HEK293T (cell line): Measurements from ENCODE around the gene GARRE1.

ENCODE experiments used
- CTCF ChIA-PET: fragments of 350-600 bp; formaldehyde crosslinking; extraction: SDS; loops from one replicate; lab custom pipeline; 2021; ENCODE audit warnings: antibody characterized with exemption, inconsistent platforms; lab: Yijun Ruan, JAX
- POLR2A ChIA-PET: fragments of 350-600 bp; formaldehyde crosslinking; extraction: SDS; loops from one replicate; lab custom pipeline; 2020; ENCODE audit warnings: antibody characterized with exemption, inconsistent platforms; lab: Yijun Ruan, JAX
- DNase-seq: peaks from one replicate; pipeline ENCODE4 v3.0.0; 2012; ENCODE audit warnings: mixed read lengths; ENCODE audit errors: extremely low spot score
- ARNT ChIP-seq: fragments of 450-650 bp; IDR thresholded peaks from 2 replicates; pipeline ENCODE4 v1.6.1; 2017; ENCODE audit warnings: mild to moderate bottlenecking
- BHLHE40 ChIP-seq: fragments of 450-650 bp; IDR thresholded peaks from 2 replicates; pipeline ENCODE4 v1.6.1; 2016; ENCODE audit warnings: mild to moderate bottlenecking, moderate library complexity, borderline replicate concordance
- CTBP1 ChIP-seq: fragments of 450-650 bp; IDR thresholded peaks from 2 replicates; pipeline ENCODE4 v1.6.1; 2016; ENCODE audit warnings: borderline replicate concordance
- ELF4 ChIP-seq: fragments of 450-650 bp; IDR thresholded peaks from 2 replicates; pipeline ENCODE4 v1.6.1; 2017; ENCODE audit warnings: antibody characterized with exemption
- FOXA1 ChIP-seq: fragments of 450-650 bp; IDR thresholded peaks from 2 replicates; pipeline ENCODE4 v1.6.1; 2016; ENCODE audit warnings: mild to moderate bottlenecking
- FOXK2 ChIP-seq: fragments of 450-650 bp; IDR thresholded peaks from 2 replicates; pipeline ENCODE4 v1.6.1; 2016; ENCODE audit warnings: mild to moderate bottlenecking
- FOXM1 ChIP-seq: fragments of 450-650 bp; IDR thresholded peaks from 2 replicates; pipeline ENCODE4 v1.6.1; 2017; ENCODE audit warnings: mild to moderate bottlenecking, borderline replicate concordance
- HDGF ChIP-seq: fragments of 450-650 bp; IDR thresholded peaks from 2 replicates; pipeline ENCODE4 v1.6.1; 2017; ENCODE audit warnings: antibody characterized with exemption, borderline replicate concordance
- L3MBTL2 ChIP-seq: fragments of 450-650 bp; conservative IDR thresholded peaks from 2 replicates; pipeline ENCODE4 v1.6.1; 2016; ENCODE audit warnings: mild to moderate bottlenecking
- LEF1 ChIP-seq: fragments of 450-650 bp; IDR thresholded peaks from 2 replicates; pipeline ENCODE4 v1.6.1; 2017; ENCODE audit warnings: mild to moderate bottlenecking, borderline replicate concordance
- NFRKB ChIP-seq: fragments of 450-650 bp; IDR thresholded peaks from 2 replicates; pipeline ENCODE4 v1.6.1; 2016; ENCODE audit warnings: mild to moderate bottlenecking, moderate library complexity
- SP1 ChIP-seq: fragments of 450-650 bp; IDR thresholded peaks from 2 replicates; pipeline ENCODE4 v1.6.1; 2017
- SUZ12 ChIP-seq: fragments of 450-650 bp; IDR thresholded peaks from 2 replicates; pipeline ENCODE4 v1.6.1; 2016; ENCODE audit warnings: mild to moderate bottlenecking
- TARDBP ChIP-seq: fragments of 450-650 bp; IDR thresholded peaks from 2 replicates; pipeline ENCODE4 v1.6.1; 2016
- ZNF384 ChIP-seq: fragments of 450-650 bp; IDR thresholded peaks from 2 replicates; pipeline ENCODE4 v1.6.1; 2016
- TF ChIP-seq, protein P1 (sequence below): fragments of 450-650 bp; IDR thresholded peaks from 2 replicates; pipeline ENCODE4 v1.6.1; 2016

Gene GARRE1

DNA sequence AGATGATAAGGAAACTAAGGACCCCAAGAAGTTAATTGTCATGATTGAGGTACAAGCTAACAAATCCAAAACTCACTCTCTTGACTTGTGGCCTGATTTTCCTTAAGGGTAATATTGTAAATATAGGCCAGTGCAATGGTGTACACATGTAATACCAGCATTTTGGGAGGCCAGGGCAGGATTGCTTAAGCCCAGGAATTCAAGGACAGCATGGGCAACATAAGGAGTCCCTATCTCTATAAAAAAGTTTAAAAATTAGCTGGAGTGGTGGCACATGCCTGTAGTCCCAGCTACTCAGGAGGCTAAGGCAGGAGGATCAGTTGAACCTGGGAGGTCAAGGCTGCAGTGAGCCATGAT, 28.7 kb upstream of the GARRE1 start:
- ChIA-PET CTCF (interaction anchor here (0.6 kb wide), 1 partner anchor 51 kb away, joined by 3 read pairs; no protein-coding TSS in a partner anchor), POLR2A (interaction anchor here (1.8 kb wide), 1 partner anchor 54 kb away, joined by 5 read pairs; the partner anchor contains the start of gene LSM14A)
- DNase-seq: no peak
- no peak for TF ChIP-seq L3MBTL2
- no peak for TF ChIP-seq FOXM1
- TF ChIP-seq SP1: no peak
- TF ChIP-seq SUZ12: no peak
- no peak for TF ChIP-seq LEF1
- TF ChIP-seq, protein P1, sequence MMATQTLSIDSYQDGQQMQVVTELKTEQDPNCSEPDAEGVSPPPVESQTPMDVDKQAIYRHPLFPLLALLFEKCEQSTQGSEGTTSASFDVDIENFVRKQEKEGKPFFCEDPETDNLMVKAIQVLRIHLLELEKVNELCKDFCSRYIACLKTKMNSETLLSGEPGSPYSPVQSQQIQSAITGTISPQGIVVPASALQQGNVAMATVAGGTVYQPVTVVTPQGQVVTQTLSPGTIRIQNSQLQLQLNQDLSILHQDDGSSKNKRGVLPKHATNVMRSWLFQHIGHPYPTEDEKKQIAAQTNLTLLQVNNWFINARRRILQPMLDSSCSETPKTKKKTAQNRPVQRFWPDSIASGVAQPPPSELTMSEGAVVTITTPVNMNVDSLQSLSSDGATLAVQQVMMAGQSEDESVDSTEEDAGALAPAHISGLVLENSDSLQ: no peak
- TF ChIP-seq ARNT: no peak
- TF ChIP-seq FOXA1: no peak
- TF ChIP-seq CTBP1: no peak
- TF ChIP-seq ZNF384: no peak
- no peak for TF ChIP-seq TARDBP
- no peak for TF ChIP-seq FOXK2
- TF ChIP-seq NFRKB: no peak
- TF ChIP-seq BHLHE40: no peak
- no peak for TF ChIP-seq ELF4
- TF ChIP-seq HDGF: no peak

DNA sequence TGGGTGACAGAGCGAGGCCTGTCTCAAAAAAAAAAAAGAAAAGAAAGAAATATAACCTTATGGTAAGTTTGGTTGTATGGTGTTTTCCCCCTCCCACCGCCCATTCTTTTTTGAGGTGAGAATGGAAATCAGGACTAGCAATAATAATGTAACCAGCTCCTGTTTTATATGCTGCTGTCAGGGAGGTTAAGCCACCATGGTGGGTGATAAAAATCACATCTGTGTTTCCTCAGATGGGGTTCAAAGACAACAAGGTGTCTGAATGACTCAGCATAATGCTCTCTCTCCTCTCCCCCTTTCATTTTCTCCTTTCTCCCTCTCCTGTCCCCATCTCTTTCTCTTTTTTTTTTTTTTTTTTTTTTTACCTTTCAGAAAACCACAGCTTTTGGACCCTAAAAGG, 28.3 kb upstream of the GARRE1 start:
- ChIA-PET CTCF (interaction anchor here (0.6 kb wide), 2 partner anchors 27 to 52 kb away, joined by 3 read pairs; no protein-coding TSS in a partner anchor), POLR2A (interaction anchor here (1.8 kb wide), 1 partner anchor 54 kb away, joined by 5 read pairs; the partner anchor contains the start of gene LSM14A)
- no peak for DNase-seq

DNA sequence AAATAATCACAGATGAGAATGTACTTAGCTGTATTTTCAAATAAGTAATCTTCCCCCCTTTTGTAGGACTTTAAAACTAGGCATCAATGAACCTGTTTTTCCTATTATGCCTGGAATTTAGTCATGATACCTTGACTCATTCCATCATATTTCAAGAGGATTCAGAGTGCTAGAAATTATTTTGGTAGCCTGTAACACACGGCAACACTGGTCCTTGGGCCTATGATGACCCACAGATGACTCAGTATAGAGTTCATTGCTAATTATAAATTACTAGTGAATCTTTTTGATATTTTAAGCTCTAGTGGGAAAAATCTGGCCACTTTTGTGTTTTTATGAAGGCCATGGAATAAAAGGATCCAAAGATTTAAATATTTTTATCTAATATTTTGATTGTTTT, 26.0 kb upstream of the GARRE1 start:
- CTCF ChIA-PET: no interaction called here
- TF ChIP-seq ELF4 (no peak), L3MBTL2 (no peak), LEF1 (no peak), NFRKB (no peak), ARNT (no peak), BHLHE40 (no peak), HDGF (no peak), ZNF384 (no peak)
- TF ChIP-seq, protein P1: no peak
- DNase-seq: no peak
- POLR2A ChIA-PET: no interaction called here

More for the DNA sequence above, 28.3 kb upstream of the GARRE1 start:
- TF ChIP-seq CTBP1 (no peak), L3MBTL2 (no peak), TARDBP (no peak), LEF1 (no peak), HDGF (no peak)

DNA sequence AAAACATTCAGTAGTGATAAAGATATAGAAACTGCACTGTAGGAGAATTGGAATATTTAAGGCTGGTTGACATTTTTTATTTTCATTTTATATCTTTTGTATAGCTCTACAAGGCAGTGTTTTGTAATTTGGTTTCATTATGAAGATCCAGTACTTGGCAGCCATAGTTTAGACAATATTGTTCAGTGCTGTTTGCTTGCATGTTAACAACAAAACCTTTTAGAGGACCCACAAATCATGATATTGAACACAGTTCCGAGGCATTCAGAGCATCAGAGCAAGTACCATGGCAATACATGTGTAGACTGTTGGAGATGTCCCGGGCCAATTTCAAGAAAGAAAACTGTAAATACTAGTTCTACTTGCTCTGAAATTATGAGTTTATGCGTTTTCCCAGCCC, 25.6 kb upstream of the GARRE1 start:
- POLR2A ChIA-PET: no interaction called here
- TF ChIP-seq HDGF: no peak
- no peak for TF ChIP-seq BHLHE40
- no peak for TF ChIP-seq NFRKB
- TF ChIP-seq FOXA1: no peak
- TF ChIP-seq SP1: no peak
- TF ChIP-seq, protein P1: no peak
- TF ChIP-seq ARNT: no peak
- no peak for TF ChIP-seq L3MBTL2
- TF ChIP-seq ZNF384: no peak
- no peak for TF ChIP-seq FOXK2
- TF ChIP-seq CTBP1: no peak
- TF ChIP-seq TARDBP: no peak
- TF ChIP-seq SUZ12: no peak
- TF ChIP-seq FOXM1: no peak
- TF ChIP-seq LEF1: no peak
- TF ChIP-seq ELF4: no peak
- CTCF ChIA-PET: no interaction called here
- no peak for DNase-seq

DNA sequence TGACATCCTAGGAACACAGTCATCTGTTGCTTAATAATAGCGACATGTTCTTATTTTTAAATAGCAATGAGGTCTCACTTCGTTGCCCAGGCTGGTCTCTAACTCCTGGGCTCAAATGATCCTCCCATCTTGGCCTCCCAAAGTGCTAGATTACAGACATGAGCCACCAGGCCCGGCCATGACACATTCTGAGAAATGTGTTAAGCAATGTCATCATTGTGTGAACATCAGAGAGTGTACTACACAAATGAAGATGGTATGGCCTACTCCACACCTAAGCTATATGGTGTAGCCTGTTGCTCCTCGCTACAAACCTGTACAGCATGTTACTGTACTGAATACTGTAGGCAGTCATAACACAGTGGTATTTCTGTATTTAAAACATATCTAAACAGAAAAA, 24.6 kb upstream of the GARRE1 start:
- POLR2A ChIA-PET: no interaction called here
- DNase-seq: no peak
- CTCF ChIA-PET: no interaction called here
- no peak for TF ChIP-seq ARNT
- no peak for TF ChIP-seq FOXA1
- no peak for TF ChIP-seq FOXM1
- TF ChIP-seq CTBP1: no peak
- TF ChIP-seq, protein P1: no peak

DNA sequence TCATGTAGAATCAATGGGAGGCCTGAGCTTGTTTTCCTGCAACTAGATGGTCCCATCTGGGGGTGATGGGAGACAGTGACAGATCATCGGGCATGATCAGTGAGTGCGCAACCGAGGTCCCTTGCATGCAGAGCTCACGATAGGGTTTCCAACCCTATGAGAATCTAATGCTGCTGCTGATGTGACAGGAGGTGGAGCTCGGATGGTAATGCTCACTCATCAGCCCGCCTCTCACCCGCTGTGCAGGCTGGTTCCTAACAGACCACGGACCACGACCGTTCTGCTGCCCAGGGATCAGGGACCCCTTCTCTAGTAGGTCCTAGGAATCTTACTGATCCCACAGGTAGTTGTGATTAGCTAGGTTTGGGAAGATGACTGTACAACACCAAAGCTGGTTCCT, 23.5 kb upstream of the GARRE1 start:
- ChIA-PET CTCF (interaction anchor here (0.7 kb wide), 1 partner anchor 13 kb away, joined by 4 read pairs; no protein-coding TSS in a partner anchor), POLR2A (no interaction called here)
- no peak for TF ChIP-seq BHLHE40
- TF ChIP-seq L3MBTL2: no peak
- TF ChIP-seq SUZ12: no peak
- TF ChIP-seq FOXK2: no peak
- no peak for TF ChIP-seq ELF4
- no peak for TF ChIP-seq FOXA1
- TF ChIP-seq, protein P1: no peak
- no peak for TF ChIP-seq NFRKB
- no peak for TF ChIP-seq SP1
- TF ChIP-seq HDGF: no peak
- TF ChIP-seq ARNT: no peak
- TF ChIP-seq FOXM1: no peak
- TF ChIP-seq ZNF384: no peak
- no peak for TF ChIP-seq CTBP1
- no peak for TF ChIP-seq TARDBP
- DNase-seq: no peak
